ENCODE data around the gene PTPRD.

- TF ChIP-seq CTCF (IDR thresholded peaks at IDR 0.05 in 8 of 11, conservative IDR thresholded peaks at IDR 0.05 in 3 of 11) (no peak), POLR2AphosphoS5 (IDR thresholded peaks at IDR 0.05) (no peak)
These were observed 2308.1 kb downstream of the PTPRD start for GRCh38 chr9:8304720-8305119.
